Medulla oblongata (tissue), 1 donor: ENCODE data around the gene CNTN6.
A peak's percentile ranks its signal among the peaks of the same experiment; 100 is the strongest.

ENCODE experiments used
- DNase-seq: peaks from one replicate; pipeline ENCODE4 v3.0.0-alpha.2; 2015; ENCODE audit errors: extremely low spot score

CNTN6 gene

GRCh38 chr3:1406250-1406649, 313.4 kb downstream of the CNTN6 start:
- DNase-seq: no peak

GRCh38 chr3:1421577-1421976, 328.8 kb downstream of the CNTN6 start:
- DNase-seq: no peak

- no peak for DNase-seq
These were observed 330.8 kb downstream of the CNTN6 start for GRCh38 chr3:1423566-1424089.

- DNase-seq: no peak
These were observed 346.6 kb downstream of the CNTN6 start for GRCh38 chr3:1439395-1439794.

- DNase-seq: no peak
These were observed 349.4 kb downstream of the CNTN6 start for GRCh38 chr3:1442271-1442670.

- no peak for DNase-seq
These were observed 351.4 kb downstream of the CNTN6 start for GRCh38 chr3:1444195-1444594.

- peak; percentile 79 for DNase-seq
These were observed 353.7 kb downstream of the CNTN6 start for GRCh38 chr3:1446531-1446930.

GRCh38 chr3:1447452-1447851, 354.6 kb downstream of the CNTN6 start:
- no peak for DNase-seq

- no peak for DNase-seq
These were observed 355.6 kb downstream of the CNTN6 start for GRCh38 chr3:1448443-1448842.
